Esophagus squamous epithelium (tissue), 4 donors: ENCODE results near the gene CEBPE.

Experiments
- CTCF ChIP-seq, 6 experiments: fragments of 450-650 bp in 4 of 6; fragments of 200-600 bp in 2 of 6; sonication (generic) in 2 of 6; IDR thresholded peaks; one replicate each; pipeline ENCODE4 v1.5.1; 2016 to 2019; ENCODE audit warnings: antibody characterized with exemption in 6 of 6, mild to moderate bottlenecking in 4 of 6, moderate library complexity in 4 of 6
- POLR2A ChIP-seq, 4 donors: fragments of 450-650 bp; IDR thresholded peaks; one replicate each; pipeline ENCODE4 v1.6.1; 2017; ENCODE audit warnings: antibody characterized with exemption in 4 of 4, mild to moderate bottlenecking in 4 of 4, moderate library complexity in 3 of 4

- TF ChIP-seq CTCF (IDR thresholded peaks at IDR 0.05) (no peak), POLR2A (IDR thresholded peaks at IDR 0.05) (no peak)
Observed at GRCh38 chr14:23112359-23113178, 6.5 kb downstream of the CEBPE start.
